ENCODE data around the gene MYL6.
"Not testable (repeated sequence)": the region's sequence is repeated elsewhere in the genome, so short reads cannot be mapped to it uniquely, and the experiment has no call there.

MYL6 gene

DNA sequence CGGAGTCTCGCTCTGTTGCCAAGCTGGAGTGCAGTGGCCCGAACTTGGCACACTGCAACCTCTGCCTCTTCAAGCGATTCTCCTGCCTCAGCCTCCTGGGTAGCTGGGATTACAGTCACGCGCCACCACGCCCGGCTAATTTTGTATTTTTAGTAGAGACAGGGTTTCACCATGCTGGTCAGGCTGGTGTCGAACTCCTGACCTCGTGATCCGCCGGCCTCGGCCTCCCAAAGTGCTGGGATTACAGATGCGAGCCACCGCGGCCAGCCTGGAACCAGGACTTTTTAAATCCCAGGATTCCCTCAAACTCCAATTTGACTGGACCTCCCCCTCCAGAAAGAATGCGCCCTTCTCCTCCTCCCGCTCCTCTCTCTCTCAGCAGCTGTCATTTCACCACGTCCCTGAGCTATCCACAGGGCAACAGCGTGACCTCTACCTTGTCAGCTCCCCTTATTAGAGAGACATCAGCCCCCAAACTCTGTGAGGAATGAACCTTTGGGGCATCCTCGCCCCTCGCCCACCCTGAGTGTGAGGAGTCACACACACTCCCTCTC is 28.1 kb upstream of the MYL6 start:
- no peak for DNase-seq

- no peak for DNase-seq
Observed at GRCh38 chr12:56130876-56131275, 27.3 kb upstream of the MYL6 start.

DNA sequence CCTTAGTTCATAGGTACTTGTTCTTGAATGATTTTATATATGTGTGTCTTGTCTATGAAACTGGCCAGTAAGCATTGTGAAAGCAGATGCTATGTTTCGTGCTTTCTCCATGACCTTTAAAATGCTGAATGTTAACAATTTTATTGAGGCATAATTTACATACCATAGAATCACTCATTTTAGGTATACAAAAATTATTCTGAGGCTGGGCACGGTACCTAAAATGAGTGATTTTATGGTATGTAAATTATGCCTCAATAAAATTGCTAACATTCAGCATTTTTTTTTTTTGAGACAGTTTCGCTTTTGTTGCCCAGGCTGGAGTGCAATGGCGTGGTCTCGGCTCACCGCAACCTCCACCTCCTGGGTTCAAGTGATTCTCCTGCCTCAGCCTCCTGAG is 23.3 kb upstream of the MYL6 start:
- no peak for DNase-seq

- DNase-seq, result no peak
Observed at GRCh38 chr12:56137853-56138571, 20.1 kb upstream of the MYL6 start.

GRCh38 chr12:56141946-56142784 is 16.0 kb upstream of the MYL6 start:
- DNase-seq, result no peak

- DNase-seq, result no peak
Observed at GRCh38 chr12:56143217-56143616, 14.9 kb upstream of the MYL6 start.

DNA sequence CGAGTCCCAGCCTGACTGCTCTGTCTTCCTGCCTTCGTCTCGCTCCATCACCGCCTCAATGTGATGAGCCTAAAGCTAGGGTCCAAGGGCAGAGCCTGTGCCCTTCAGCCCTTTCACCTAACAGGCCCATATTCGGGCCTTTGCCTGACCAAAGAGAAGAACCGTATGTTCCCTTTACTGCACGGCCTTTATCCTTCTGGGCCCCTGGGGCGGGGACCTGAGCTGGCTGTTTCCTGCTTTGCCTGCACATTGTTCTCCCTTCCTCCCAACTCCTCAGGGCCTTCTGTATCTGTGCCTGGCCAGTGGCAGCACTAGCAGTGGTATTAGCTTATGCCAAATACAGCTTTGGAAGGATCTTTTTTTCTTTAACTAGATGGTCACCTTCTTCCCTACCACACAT is 14.3 kb upstream of the MYL6 start:
- no peak for DNase-seq

DNA sequence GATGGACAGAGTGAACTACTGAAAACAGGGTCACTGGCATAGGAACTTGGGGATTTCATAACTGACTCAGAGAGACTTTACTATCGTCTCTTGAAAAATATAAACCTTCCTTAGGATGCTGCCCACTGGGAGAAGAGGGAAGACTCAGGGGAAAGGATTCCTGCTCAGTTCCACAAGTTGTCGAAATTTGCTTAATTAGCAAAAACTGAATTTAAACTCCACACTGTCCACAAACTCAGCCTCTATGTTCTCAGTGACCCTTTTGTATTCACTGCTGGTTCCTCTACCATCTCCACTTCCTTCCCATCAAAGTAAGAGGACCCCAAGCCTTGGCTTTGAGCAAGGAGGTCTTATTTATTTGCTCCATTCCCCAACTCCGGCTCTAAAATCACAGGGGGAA is 12.9 kb upstream of the MYL6 start:
- no peak for DNase-seq

- DNase-seq, result no peak
Observed at GRCh38 chr12:56146492-56147460, 11.4 kb upstream of the MYL6 start.

- DNase-seq, result no peak
Observed at GRCh38 chr12:56150563-56150962, 7.6 kb upstream of the MYL6 start.

- peak; percentile 74 to 80 for DNase-seq
Observed at GRCh38 chr12:56151672-56152131, 6.5 kb upstream of the MYL6 start.

- DNase-seq, result peak; percentile 94 to 96
Observed at GRCh38 chr12:56152132-56152755, 5.9 kb upstream of the MYL6 start, which contains the start of gene MYL6B. Gene MYL6B (plus strand): TSS chr12:56152587. CDS start chr12:56153919, 1,332 bp downstream.

DNA sequence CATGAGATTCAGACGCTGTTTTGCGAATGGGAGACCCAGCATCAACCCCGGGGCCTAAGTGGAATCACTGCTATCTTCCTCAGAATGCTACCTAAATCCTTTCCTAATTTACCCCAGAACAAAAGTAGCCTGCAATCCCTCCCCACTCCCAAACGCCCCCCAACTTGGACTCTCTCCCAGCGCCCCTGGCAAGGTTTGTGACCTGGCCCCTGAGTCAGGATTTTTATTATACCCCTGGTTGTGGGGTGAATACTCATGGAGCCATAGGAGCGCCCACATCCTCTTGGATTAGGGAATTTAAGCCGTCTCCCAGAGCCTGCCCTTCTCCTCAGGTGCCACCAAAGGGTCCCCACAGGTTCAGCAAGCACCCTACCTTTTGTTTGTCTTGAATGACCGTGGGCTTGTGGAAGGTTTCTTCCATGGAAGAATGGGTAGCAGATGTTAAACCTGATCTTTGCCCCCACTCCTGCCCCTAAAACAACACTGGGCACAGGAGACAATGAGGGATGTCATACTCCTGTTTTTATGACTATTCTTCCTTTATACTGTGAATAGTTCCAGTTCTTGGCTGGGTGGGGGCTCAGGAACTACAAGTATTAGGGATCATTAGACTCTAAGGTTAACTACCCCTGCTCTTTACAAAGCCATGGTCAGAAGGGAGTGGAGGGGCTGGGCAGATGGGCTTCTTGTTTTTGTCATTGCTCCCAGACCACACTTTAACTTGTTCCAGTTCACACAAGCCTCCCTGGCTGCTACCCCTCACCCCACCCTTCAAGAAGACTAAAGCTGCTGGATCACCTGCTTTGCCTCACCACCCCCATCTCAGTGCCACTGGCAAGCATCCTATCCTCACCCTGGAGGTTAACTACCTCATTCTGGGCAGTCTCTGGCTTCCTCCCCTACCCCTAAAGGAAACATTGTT is 5.1 kb upstream of the MYL6 start:
- no peak for DNase-seq

DNA sequence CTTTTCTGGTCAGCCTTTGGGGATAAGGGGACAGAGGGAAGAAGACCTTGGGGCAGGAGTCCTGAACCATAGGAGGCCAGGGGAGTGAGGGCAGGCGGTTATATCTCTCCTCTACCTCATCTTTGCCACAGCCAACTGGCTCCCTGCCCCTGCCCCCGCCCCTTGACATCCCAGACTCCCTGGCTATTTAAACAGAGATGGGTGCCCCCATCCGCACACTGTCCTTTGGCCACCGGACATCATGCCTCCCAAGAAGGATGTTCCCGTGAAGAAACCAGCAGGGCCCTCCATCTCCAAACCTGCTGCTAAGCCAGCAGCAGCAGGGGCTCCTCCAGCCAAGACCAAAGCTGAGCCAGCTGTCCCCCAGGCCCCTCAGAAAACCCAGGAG is 4.5 kb upstream of the MYL6 start:
- DNase-seq, result no peak

GRCh38 chr12:56154246-56154771 is 3.9 kb upstream of the MYL6 start:
- no peak for DNase-seq

DNA sequence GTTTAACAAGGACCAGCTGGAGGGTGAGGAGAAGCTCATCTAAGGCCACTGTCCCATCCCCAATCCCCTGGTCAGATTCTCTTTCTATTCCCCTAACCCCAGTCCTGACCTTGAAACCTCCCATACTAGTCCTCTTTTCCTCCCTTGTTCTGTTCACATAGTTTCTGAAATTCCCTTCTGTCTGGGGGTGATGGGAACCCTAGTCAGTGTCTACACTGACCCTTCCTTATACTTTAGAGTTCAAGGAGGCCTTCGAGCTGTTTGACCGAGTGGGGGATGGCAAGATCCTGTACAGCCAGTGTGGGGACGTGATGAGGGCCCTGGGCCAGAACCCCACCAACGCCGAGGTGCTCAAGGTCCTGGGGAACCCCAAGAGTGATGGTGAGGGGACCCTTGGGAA is 3.3 kb upstream of the MYL6 start:
- DNase-seq, result no peak

DNA sequence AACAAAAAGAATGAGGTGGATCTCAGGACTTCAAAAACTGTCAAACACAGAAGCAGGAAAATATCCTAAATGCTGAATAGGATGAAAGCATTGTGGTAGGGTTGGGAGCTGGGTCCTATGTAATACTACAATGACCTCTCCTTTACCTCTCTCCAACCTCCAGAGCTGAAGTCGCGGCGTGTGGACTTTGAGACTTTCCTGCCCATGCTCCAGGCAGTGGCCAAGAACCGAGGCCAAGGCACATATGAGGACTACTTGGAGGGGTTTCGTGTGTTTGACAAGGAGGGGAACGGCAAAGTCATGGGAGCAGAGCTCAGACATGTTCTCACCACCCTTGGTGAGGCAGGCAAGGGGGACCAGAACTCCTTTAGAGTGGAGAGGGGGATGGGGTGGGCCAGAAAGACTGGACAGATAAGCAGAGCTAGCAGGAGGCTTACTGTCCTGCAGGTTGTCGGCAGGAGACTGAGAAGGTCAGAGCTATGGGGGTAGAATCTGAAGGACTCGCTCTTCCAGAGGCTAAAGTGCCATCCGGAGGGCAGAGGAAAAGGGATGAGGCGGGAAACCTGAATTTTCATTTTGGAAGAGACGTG is 2.8 kb upstream of the MYL6 start:
- DNase-seq, result no peak

DNA sequence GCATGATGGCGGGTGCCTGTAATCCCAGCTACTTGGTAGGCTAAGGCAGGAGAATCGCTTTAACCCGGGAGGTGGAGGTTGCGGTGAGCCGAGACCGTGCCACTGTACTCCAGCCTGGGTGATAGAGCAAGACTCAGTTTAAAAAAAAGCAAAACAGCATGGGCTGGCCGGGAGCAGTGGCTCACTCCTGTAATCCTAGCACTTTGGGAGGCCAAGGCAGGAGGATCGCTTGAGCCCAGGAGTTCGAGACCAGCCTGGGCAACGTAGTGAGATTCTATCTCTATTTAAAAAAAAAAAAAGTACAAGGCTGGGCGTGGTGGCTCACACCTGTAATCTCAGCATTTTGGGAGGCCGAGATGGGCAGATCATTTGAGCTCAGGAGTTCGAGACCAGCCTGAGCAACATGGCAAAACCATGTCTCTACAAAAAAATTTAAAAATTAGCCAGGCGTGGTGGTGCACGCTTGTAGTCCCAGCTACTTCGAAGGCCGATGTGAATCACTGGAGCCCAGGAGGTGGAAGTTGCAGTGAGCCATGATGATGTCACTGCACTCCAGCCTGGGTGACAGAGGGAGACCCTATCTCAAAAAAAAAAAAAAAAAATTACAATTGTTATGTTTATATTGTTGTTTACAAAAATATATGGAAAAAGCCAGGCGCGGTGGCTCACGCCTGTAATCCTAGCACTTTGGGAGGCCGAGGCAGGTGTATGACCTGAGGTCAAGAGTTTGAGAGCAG is 1.5 kb upstream of the MYL6 start:
- not testable (repeated sequence) for DNase-seq

GRCh38 chr12:56157201-56158028 is 744 bp upstream of the MYL6 start:
- peak; percentile 60 to 68 for DNase-seq

Data from activated CD4-positive, alpha-beta T cell treated with anti-CD3 and anti-CD28 coated beads, Interleukin-2, amount 50 U/mL, for 48 hours (primary cell).